Omental fat pad (tissue), 4 donors: ENCODE data around the gene IL15RA. TPM values are rescaled to one million over a fixed set of nuclear protein-coding genes. Genes with fewer than 3 reads are reported as not detected.
"Not testable (repeated sequence)": the region's sequence is repeated elsewhere in the genome, so short reads cannot be mapped to it uniquely, and the experiment has no call there.

ENCODE experiments used
- ATAC-seq: fragments of 150-250 bp; one replicate; pipeline ENCODE4 v1.9.1; 2016; ENCODE audit warnings: mild to moderate bottlenecking, moderate library complexity; ENCODE audit not compliant: low FRiP score
- DNase-seq: peaks from one replicate; pipeline ENCODE4 v3.0.0-alpha.2; 2019; ENCODE audit warnings: low spot score
- CTCF ChIP-seq, 3 donors: fragments of 450-650 bp; IDR thresholded peaks; one replicate each; pipeline ENCODE4 v1.5.1; 2016 to 2017; ENCODE audit warnings: antibody characterized with exemption in 3 of 3, mild to moderate bottlenecking in 3 of 3, moderate library complexity in 2 of 3
- total RNA-seq, 4 donors: library from RNA; depleted of rRNA; stranded (reverse); fragments of >200 nt; gene quantifications; one replicate each; pipeline ENCODE4 v1.1.0, GENCODE V29; 2016

IL15RA gene
- total RNA-seq, 4 donors from 2014 or later = 18.7 to 71.6 (median 26.8) TPM

DNA sequence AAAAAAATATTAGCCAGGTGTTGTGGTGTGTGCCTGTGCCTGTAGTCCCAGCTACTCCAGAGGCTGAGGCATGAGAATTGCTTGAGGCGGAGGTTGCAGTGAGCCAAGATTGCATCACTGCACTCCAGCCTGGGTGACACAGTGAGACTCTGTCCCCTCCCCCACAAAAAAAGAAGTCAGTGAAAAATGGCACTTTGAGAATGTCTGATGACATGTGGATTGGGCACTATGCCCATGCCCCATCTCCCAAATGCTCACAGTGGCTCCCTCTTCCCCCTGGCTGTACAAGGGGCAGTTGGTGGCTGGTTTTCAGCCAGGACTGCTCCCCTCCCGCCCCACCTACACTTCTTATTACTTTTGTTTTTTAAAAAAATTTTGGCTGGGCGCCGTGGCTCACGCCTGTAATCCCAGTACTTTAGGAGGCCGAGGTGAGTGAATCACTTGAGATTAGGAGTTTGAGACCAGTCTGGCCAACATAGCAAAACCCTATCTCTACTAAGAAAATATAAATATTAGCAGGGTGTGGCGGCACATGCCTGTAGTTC is 26.1 kb downstream of the IL15RA start:
- DNase-seq = no peak
- peak; percentile 67 for ATAC-seq

DNA sequence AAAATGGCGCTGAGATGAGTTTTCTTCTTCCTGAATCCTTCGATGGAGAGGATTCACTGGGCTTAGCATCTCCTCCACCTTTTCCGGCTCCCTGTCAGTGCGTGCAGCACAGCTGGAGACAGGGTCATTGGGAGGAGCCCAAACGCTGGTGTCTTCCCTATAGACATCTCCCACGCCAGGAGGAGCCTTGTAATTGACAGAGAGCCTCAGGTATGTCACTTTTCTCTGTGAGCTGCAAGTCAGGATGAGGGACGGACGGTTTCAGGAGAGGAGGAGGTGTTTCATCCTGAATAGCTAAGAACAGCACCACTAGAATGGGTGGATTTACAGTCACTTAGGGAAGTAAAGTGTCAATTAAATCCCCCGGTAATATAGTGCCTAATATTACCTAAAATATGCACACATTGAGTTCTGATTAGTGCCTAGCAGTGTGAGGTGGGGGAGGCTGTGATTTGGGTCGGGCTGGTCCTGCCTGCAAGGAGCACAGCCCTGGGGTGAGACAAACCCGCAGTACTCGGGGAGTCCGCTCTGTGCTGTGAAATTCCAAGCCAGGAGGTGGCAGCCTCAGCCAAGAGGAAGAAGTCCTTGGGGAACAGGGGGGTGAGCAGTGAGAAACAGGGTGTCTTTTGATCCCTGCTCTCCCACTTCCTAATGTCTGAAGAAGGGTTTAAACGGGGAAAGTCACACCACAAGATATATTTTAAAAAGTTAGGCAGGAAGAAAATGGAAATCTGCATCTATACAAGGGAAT is 28.2 kb downstream of the IL15RA start:
- DNase-seq (no peak), ATAC-seq (no peak)
- peak in 1 of 3 donors; percentile 3 for TF ChIP-seq CTCF (IDR thresholded peaks at IDR 0.05)

More for the DNA sequence above, 26.1 kb downstream of the IL15RA start:
- no peak for TF ChIP-seq CTCF (IDR thresholded peaks at IDR 0.05)

DNA sequence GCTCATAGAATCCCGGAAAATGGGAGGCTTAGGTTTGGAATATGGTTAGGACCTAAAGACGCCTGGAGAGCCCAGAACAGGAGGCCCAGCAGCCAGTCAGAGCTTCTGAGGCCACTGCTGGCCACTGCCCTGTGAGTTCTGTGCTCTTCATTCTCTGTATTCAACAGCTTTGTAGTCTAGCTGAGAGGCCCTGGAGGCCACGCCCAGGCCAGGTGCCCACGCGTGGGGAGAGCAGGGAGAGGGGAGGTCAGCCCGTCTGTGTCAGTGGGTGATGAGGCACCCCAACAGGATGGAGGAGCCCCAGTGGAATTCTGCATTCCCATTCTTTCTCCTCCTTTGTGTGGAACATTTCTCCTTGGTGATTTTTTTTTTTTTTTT is 29.1 kb downstream of the IL15RA start:
- no peak for ATAC-seq
- DNase-seq = no peak
- TF ChIP-seq CTCF (IDR thresholded peaks at IDR 0.05) = no peak

DNA sequence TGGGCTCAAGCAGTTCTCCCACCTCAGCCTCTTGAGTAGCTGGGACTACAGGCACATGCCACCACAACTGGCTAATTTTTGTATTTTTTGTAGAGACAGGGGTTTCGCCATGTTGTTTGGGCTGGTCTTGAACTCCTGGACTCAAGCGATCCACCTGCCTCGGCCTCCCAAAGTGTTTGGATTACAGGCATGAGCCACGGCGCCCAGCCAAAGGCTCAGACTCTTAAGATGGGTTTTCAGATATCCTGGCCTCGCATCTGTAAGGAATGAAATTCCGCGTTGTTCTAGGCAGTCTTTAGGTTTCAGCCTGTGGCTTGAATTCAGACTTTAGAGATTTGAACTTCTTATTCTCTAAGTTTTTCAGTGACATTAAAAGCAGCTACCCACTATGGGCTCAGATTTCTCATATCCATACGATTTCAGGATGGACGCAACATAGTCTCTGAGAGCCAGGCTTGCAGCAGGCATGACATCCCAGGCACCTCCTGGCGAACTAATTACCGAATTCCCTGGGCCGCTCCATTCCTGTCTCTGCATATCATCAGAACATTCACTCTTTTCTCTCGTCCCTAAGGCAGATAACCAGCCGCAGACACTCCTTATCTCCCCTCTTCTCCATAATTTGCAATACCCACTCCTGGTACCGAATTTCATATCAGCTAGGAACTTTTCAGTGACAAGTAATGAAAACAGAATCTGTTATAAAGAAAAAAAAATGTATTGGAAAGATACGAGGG is 29.7 kb downstream of the IL15RA start:
- no peak for TF ChIP-seq CTCF (IDR thresholded peaks at IDR 0.05)
- ATAC-seq (no peak), DNase-seq (no peak)

DNA sequence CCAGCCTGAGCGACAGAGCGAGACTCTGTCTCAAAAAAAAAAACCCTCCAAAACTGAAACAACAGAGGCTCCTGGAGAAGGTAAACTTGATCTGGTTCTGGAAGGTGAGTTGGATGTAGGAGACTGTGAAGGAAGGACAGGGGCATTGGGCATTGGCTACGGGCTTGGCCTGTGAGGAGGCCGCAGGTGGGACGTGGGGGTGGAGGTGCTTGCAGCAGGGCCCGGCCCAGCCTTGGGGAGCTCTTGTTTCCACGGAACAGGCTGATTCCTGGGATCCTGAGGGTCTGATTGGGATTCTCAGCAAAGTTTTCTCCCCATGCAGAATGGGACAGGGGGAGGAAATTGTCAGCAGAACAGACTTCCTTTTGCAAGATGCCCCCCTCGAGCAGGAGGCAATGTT is 30.6 kb downstream of the IL15RA start:
- no peak for TF ChIP-seq CTCF (IDR thresholded peaks at IDR 0.05)
- DNase-seq = no peak
- ATAC-seq = no peak

DNA sequence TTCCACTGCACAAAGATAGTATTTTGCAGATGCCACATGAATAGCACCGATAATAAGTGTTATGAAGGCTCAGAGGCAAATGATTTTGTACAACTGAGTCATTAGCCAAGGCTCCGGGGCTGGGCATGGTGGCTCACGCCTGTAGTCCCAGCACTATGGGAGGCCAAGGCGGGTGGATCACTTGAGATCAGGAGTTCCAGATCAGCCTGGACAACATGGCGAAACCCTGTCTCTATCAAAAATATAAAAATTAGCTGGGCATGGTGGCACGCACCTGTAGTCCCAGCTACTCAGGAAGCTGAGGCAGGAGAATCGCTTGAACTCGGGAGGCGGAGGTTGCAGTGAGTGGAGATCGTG is 30.9 kb downstream of the IL15RA start:
- not testable (repeated sequence) for DNase-seq, ATAC-seq

GRCh38 chr10:5945561-5946418 is 31.6 kb downstream of the IL15RA start:
- ATAC-seq (peak; percentile 11), DNase-seq (no peak)
- TF ChIP-seq CTCF (IDR thresholded peaks at IDR 0.05) = no peak
